Suppressor macrophage treated with lipopolysaccharide for 4 hours (primary cell): ENCODE measurements around the gene SLC30A1.
"Not testable (repeated sequence)": the region's sequence is repeated elsewhere in the genome, so short reads cannot be mapped to it uniquely, and the experiment has no call there.

ENCODE experiments used
- DNase-seq: peaks from one replicate; pipeline ENCODE4 v3.0.0-alpha.2; 2020

Gene SLC30A1

DNA sequence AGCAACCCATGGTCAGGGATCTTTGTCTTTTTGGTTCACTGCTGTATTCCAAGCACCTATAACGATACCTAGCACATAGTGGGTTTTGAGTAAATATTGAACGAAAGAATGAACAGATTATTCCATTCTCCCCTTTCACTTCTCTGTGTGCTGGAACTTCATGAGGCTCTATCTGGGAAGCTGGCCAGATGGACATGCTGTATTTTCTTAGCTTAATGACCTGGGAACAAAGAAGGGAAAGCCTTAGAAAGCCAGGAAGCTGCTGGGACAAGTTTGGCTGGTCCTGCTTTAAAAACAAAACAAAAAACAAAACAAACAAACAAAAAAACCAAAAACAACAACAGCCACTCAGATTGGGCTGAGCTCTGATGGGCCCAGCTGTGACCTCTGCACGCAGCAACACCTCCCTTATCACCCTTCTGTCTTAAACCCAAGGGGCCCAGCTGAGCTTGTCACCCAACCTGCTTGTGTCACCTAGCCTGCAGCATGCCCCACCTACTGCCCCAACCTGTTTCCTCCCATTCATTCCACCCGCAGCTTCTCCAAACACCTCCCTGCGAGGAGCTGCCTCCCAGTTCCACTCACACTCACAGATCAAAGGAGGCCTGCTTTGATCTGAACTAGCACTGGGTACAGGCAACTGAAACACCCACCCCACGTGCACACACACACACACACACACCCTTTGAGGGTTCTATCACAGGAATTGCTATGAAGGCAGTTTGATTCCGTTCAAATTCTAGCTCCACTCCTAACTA lies 37.1 kb downstream of the SLC30A1 start:
- no peak for DNase-seq

DNA sequence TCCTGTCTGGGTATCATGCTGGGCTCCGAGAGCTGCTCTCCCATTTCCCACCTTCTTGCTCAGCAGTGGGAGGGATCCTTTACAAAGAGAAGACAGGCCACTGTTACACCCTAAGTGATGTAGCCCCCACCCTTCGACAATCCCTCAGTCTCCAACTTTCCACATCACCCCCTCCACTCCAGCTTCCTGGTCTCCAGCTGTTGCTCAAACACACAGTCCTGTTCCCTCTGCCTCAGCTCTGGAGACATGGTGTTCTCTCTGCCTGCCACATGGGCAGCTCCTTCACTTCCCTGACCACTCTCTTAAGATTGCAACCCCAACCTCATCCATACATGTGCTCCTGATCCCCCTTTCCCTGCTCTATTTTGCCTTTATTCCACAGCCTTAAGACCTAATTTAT lies 37.7 kb downstream of the SLC30A1 start:
- no peak for DNase-seq

DNA sequence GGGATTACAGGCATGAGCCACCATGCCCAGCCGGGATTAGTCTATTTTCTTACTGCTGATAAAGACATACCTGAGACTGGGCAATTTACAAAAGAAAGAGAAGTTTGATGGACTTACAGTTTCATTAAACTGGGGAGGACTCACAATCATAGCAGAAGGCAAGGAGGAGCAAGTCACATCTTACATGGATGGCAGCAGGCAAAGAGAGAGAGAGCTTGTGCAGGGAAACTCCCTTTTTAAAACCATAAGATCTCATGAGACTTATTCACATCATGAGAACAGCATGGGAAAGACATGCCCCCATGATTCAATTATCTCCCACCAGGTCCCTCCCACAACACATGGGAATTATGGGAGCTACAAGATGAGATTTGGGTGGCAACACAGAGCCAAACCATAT lies 38.1 kb downstream of the SLC30A1 start:
- DNase-seq = not testable (repeated sequence)

DNA sequence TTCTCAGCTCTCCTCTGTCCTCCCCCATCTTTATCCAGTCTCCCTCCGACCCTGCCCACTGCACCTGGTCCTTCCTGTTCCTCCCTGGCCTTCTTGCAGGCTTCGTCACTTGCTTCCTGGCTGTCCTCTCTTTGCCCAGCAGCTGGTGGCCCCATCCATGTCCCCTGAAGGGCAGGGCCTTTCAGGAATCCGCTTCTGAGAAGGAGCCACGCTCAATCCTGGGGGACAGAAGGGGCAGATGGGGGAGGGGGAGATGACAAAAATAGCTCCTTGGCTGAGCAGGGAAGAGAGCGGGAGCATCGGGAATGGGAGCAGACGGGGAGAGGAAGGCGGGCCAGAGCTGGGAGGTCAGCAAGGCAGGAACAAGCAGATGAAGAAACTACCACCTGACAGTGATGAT lies 40.7 kb downstream of the SLC30A1 start:
- no peak for DNase-seq

DNA sequence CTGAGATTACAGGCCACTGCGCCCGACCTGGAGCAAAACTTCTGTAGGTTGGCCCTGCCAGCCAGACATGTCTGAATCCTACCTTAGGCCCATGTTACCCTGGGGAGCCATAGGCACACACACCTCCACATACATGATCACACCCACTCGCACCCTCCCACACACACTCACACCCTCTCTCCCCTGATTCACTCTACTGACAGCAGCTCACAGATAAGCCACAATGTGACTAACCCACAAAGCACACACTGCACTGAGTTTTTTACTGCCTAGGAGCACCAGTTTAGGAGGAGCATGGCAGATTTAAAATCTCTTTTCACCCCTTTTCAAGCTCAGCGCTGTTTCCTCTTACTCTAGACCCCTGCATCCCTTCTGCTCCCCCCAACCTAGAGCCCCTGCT lies 41.7 kb downstream of the SLC30A1 start:
- no peak for DNase-seq

DNA sequence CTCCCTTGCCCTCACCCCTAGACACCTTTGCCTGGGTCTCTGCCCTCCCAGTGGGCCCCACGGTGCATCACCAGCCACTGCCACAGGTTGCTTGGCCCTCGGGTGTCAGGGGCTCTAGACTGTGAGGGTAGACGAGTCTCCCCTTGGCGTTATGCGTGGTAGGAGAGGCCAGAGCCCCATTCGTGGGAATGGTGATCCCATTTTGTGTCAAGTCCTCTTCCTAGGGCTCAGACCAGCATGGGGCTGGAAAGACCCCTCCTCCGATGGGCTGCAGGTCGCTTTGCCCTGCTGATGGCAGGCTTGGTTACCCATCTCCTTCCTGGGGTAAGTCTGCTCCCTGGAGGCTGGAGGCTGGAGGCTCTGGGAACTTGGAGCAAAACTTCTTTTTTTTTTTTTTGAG lies 42.4 kb downstream of the SLC30A1 start:
- no peak for DNase-seq

DNA sequence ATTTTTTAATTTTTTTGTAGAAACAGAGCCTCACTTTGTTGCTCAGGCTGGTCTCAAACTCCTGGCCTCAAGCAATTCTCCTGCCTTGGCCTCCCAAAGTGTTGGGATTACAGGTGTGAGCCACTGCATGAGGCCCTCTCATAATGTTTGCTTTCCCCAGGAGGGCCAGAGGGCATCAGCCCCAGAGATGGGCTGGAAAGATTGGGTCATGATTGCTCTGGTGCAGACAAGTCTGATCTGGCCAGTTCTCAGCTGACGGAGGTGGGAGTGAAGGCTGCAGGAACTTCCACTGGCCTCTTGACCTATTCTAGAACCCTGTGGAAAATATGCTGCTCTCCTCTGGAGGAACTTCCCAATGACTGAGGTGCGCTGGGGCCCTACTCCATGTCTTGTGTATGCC lies 43.6 kb downstream of the SLC30A1 start:
- DNase-seq = no peak

DNA sequence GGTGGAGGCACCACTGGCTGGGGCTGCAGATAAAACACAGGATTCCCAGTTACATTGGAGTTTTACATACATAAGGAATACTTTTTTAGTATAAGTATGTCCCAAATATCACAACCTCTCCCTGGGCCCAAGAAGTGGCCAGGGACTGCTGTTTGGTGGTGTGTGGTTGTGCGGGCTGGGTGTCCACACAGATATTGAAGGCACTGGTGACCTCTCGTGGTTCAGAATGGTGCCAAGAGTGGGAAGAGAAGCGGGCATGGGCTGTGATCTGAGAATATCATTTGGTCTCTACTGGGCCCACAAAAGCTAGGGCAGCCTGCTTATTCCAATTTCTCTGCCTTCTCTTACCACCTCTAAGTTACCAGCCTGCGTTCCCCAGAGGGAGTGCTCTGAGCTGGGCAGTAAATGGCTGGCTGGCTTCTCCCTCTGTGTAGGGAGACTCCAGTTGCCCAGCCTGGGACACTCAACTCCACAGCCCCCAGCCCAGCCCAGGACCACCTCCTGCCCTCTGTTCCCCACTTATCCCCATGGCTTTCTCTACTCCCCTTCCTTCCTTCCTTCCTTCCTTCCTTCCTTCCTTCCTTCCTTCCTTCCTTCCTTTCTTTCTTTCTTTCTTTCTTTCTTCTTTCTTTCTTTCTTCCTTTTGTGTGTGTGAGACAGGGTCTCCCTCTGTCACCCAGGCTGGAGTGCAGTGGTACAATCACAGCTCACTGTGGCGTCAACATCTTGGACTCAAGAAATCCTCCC lies 44.2 kb downstream of the SLC30A1 start:
- no peak for DNase-seq

DNA sequence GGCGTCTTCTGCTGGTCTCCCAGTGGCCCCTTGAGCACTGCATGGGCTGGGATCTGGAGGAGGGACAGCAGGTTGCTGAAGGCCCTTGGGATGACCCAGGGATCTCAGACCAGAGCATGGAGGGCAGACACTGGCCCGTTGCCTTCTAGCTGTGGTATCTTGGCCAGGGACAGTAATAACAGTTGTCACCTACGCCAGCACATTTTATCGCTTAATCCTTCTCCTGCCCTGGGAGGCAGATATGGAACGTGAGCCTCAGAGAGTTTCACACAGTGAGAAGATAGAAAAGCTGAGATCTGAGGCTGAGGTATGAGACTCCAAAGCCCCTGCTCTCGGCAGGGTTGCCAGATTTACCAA lies 46.9 kb downstream of the SLC30A1 start:
- no peak for DNase-seq

DNA sequence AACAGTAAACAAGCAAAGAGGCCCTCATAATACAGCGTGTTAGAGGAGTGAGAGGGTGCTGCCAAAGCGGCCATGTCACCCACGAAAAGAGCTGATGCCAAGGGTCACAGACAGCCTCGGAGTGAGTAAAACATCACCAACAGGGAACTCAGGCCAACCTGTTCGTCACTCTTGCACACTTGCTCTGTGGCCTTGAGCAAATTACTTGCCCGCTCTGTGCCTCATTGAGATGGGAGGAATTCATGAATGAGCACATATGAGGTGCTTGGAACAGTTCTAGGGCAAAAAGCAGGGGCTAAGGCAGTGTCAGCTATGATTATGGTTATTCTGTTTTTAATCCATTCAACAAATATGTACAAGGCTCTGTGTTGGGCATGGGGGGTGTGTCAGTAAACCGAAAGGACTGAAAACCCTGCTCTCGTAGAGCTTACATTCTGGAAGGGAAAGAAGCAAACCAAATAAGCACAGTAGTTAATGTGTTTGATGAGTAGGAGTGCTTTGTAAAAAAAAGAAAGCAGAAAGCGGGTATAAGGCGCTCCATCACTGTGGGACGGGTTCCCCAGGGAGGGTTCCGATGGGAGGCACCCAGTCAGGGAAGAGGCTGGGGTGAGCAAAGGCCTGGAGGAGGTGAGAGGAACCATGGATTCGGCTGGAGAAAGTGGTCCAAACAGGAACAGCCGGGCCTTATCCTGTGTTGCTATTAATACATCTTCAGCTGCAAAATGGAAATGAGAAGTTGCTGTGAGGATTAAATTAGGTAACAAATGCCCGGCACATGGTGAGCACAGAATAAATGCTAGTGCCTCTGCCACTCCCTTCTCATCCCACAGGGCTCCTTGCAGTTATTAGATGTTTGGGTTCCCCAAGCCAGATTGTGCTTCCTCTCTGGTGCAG lies 47.5 kb downstream of the SLC30A1 start:
- DNase-seq = no peak

DNA sequence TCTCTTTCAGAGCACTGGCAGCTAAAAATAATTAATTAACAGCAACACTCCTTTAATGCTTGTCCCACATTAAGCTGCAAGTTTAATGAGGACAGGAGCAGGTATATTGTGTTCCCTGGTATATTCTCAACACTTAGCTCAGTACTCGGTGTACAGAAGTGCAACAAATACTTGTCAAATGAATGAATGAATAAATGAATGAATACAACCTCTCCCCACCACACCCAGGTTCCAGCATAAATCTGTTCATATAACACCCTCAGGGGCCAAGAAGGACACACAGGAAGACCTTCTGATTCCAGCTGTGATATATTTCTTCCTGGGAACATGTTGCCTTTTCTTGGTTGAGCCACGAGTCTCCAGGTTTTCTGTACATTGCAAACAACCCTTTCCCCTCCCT lies 48.9 kb downstream of the SLC30A1 start:
- no peak for DNase-seq

DNA sequence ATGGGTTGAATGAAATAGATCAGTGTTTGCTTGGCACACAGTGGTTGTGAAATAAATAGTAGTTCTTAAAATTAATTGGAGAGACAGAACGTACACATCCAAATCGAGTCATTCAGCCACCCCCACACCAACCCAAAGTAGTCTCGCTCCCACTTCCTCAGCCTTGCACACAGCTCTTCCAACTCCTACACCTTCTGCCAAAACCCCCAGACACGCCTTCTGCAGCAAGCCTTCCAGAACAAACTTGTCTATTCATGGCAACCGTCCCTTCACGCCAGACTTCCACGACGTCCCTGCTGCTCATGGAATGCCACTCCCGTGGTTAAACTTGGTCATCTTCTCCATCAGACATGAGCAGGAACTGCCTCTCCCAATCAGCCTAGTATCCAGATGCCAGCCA lies 49.5 kb downstream of the SLC30A1 start:
- DNase-seq = peak; percentile 23

DNA sequence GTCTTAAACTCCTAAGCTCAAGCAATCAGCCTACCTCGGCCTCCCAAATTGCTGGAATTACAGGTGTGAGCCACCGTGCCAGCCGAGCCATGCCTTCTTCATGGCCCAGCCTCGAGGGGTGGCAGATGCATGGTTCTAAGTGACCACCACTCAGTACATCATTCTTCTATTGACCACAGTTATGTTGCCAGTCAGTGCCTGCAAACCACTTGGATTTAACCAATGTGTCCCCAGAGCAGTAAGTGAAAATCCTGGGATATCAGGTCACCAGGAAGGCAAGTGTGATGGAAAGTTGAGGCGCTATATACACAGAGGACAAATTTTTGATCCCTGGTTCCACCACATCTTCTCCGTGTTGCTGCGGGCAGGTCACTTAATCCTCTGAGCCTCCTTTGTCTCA lies 50.0 kb downstream of the SLC30A1 start:
- DNase-seq = no peak

DNA sequence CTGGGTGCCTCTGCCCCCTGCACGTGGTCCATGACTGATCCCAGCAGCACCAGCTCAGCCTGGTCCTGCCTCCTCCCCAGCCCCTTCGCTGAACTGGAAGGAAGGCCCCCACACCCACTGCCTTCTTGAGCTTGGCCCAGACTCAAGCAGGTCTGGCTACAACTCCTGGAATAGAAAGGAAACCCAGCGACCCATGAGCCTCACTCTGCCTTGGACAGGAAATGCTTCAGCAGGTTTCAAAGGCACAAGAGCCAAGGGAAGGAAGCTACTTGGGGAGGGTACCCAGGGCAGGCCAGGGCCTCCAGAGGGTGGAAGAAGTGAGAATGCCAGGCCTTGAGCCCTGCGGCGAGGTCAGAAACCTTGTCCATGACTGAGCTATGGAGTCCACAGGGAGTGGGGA lies 51.1 kb downstream of the SLC30A1 start:
- DNase-seq = no peak

DNA sequence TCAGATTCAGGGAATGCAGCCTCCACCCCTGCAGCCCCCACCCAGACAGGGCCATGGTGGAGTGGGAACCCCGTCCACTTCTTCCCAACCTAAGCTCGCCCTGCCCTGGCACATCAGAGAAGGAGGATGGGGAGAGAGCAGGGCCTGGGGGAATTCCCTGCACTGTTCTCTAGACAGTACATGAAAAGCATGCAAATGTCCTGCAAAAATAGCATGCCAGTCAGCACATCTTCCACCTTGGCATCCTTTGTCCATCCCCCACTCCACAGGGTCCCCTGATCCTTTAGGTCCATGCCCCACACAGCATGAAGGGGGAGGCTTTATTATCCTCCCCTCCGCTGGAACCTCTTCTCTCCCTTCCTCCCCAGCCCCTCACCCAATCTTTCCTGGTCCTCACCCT lies 52.0 kb downstream of the SLC30A1 start:
- no peak for DNase-seq

DNA sequence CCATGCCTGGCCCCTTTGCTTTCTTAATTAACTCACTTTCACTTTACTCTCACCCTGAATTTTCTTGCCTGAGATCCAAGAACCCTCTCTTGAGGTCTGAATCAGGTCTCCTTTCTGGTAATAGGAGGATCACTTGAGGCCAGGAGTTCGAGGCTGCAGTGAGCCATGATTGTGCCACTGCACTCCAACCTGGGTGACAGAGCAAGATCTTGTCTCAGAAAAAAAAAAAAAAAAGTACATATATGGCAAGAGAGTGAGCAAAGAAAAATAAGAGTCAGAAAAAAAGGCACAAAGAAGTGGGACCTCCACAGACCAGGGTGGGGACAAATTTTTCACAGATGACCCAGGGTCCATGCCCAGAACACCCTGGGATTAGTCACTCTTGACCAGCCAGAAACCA lies 52.9 kb downstream of the SLC30A1 start:
- DNase-seq = no peak

DNA sequence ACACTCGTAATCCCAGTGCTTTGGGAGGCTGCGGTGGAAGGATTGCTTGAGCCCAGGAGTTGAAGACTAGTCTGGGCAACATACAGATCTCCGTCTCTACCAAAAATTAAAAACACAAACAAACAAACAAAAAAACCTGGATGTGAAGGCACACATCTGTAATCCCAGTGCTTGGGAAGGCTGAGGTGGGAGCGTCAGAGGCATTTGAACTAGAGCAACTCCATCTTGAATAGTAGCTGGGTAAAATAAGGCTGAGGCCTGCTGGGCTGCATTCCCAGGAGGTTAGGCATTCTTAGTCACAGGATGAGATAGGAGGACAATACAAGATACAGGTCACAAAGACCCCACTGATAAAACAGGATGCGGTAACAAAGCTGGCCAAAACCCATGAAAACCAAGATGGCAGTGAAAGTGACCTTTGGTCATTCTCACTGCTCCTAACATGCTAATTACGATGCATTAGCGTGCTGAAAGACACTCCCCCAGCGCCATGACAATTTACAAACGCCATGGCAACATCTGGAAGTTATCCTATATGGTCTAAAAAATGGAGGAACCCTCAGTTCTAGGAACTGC lies 53.8 kb downstream of the SLC30A1 start:
- DNase-seq = no peak

DNA sequence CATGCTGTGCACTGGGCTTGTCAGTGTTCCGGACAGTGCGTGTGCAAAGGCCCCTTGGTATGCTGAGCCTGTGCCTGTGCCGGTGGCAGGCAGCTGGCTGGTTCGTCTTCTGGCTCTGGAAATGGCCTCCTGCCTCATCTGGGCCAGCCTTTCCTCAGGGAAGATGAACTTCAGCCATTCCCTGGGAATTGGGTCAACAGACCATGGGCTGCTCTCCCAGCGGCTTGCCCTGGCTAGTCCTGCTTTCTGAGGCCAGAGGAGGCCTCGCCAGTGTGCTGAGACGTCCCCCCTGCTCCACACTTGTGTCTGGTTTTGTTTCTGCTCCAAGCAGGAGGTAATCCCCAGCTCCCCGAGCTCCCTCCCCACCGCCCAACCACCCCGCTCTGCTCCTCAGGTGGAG lies 54.4 kb downstream of the SLC30A1 start:
- no peak for DNase-seq

DNA sequence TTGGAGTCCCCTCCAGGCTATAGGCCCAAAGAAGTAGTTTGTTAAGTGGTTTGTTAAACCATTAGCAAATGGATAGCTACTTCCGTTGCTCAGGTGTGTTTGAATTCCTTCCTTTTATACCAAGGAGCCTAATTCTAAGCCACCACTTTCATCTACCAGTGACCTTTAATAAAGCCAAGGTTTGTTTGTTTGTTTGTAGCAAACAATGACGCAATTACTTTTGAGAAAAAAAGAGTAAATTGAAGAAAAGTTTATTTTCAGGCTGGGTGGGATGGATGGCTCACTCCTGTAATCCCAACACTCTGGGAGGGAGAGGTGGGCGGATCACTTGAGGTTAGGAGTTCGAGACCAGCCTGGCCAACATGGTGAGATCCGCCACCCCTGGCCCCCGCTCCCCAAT lies 56.2 kb downstream of the SLC30A1 start:
- no peak for DNase-seq
